ENCODE data around the gene CEBPA. TPM values are rescaled to one million over a fixed set of nuclear protein-coding genes. Genes with fewer than 3 reads are reported as not detected.

CEBPA gene
- total and polyA plus RNA-seq, 2 experiments from 2014 or later = 103 to 151 TPM

DNA sequence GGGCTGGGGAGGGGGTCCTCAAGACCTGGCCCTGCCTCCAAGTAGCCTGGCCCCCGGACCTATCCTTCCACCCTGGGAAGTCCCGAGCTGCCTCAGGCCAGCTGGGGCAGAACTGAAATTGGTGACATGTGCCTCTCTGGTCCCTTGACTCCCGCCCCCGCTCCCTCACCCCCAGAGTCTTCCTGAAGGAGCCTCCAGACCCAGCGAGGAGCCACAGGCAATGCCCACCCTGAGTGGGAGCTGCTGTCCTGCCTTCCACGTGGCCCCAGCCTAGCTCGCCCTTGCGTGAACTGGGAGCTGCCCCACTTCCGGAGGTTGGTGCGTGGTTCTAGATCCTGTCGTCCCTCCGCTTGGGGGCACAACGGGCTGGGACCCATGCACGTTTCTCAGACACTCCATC lies 34.6 kb downstream of the CEBPA start:
- TF ChIP-seq, protein P1, sequence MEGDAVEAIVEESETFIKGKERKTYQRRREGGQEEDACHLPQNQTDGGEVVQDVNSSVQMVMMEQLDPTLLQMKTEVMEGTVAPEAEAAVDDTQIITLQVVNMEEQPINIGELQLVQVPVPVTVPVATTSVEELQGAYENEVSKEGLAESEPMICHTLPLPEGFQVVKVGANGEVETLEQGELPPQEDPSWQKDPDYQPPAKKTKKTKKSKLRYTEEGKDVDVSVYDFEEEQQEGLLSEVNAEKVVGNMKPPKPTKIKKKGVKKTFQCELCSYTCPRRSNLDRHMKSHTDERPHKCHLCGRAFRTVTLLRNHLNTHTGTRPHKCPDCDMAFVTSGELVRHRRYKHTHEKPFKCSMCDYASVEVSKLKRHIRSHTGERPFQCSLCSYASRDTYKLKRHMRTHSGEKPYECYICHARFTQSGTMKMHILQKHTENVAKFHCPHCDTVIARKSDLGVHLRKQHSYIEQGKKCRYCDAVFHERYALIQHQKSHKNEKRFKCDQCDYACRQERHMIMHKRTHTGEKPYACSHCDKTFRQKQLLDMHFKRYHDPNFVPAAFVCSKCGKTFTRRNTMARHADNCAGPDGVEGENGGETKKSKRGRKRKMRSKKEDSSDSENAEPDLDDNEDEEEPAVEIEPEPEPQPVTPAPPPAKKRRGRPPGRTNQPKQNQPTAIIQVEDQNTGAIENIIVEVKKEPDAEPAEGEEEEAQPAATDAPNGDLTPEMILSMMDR (IDR thresholded peaks at IDR 0.05; ENCODE audit: poor library complexity) = no peak
- TF ChIP-seq EZH2phosphoT487 (IDR thresholded peaks at IDR 0.05; ENCODE audit: low read depth, severe bottlenecking, unreplicated experiment) = no peak
- TF ChIP-seq EZH2 (IDR thresholded peaks at IDR 0.05; ENCODE audit: borderline replicate concordance) = no peak
- Histone ChIP-seq H3K27me3 (no peaks in the 10 kb centered on the region), H2AFZ (no peak overlapping the region), H4K20me1 (ENCODE audit: insufficient read depth, poor library complexity, severe bottlenecking) (no peaks in the 10 kb centered on the region), H3K4me2 (no peak overlapping the region), H3K79me2 (no peaks in the 10 kb centered on the region), H3K4me1 (ENCODE audit: insufficient read depth) (no peaks in the 10 kb centered on the region), H3K36me3 (replicated peaks; ENCODE audit: insufficient read depth, low read depth) (no peaks in the 10 kb centered on the region), H3K4me3 (no peak overlapping the region), H3K9me3 (ENCODE audit: low read depth) (no peaks in the 10 kb centered on the region), H3K9me2 (replicated peaks; ENCODE audit: insufficient read depth) (no peaks in the 10 kb centered on the region), H3K27ac (no peak overlapping the region)
- 85% methylated on average over 14 of the region's 14 CpGs for WGBS (ENCODE audit: low lambda C conversion rate, missing lambda C conversion rate)
- no peak for DNase-seq (ENCODE audit: low spot score)

DNA sequence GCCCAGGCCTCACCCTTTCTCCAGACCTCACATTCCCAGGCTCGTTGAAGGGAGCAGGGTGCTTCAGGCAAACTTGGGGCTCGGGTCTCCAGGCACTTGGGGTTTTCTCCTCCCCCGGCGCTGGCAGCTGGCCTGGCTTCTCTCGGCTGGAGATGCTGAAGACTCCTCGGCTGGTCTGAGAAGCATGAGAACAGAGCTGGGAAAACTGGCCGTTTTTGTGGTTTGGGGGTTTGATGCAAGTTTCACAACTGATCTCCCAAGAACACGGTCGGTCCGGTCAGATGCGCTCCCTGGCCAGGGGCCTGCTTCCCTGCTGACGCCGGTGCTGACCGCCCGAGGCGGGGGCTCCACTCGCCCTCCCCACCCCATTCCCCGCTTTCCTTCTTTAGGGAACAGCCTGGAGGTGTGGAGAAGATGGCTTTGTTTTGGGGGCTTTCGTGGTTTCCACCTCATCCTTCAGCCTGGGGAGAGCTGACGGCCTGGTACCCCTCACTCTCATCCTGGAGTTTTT lies 35.3 kb downstream of the CEBPA start:
- no peak overlapping the region for H3K4me2 ChIP-seq
- no peaks in the 10 kb centered on the region for H4K20me1 ChIP-seq (ENCODE audit: insufficient read depth, poor library complexity, severe bottlenecking)
- no peak for TF ChIP-seq EZH2phosphoT487 (IDR thresholded peaks at IDR 0.05; ENCODE audit: low read depth, severe bottlenecking, unreplicated experiment)
- TF ChIP-seq, protein P1 (IDR thresholded peaks at IDR 0.05; ENCODE audit: poor library complexity) = no peak
- no peak for TF ChIP-seq EZH2 (IDR thresholded peaks at IDR 0.05; ENCODE audit: borderline replicate concordance)
- H3K27ac ChIP-seq = no peak overlapping the region
- H3K9me2 ChIP-seq (replicated peaks; ENCODE audit: insufficient read depth) = no peaks in the 10 kb centered on the region
- no peak overlapping the region for H2AFZ ChIP-seq
- WGBS (ENCODE audit: low lambda C conversion rate, missing lambda C conversion rate) = 89% methylated on average over 20 of the region's 20 CpGs
- no peak overlapping the region for H3K4me3 ChIP-seq
- H3K36me3 ChIP-seq (replicated peaks; ENCODE audit: insufficient read depth, low read depth) = no peaks in the 10 kb centered on the region
- DNase-seq (ENCODE audit: low spot score) = no peak
- no peaks in the 10 kb centered on the region for H3K4me1 ChIP-seq (ENCODE audit: insufficient read depth)
- no peaks in the 10 kb centered on the region for H3K27me3 ChIP-seq
- no peaks in the 10 kb centered on the region for H3K79me2 ChIP-seq
- no peaks in the 10 kb centered on the region for H3K9me3 ChIP-seq (ENCODE audit: low read depth)

DNA sequence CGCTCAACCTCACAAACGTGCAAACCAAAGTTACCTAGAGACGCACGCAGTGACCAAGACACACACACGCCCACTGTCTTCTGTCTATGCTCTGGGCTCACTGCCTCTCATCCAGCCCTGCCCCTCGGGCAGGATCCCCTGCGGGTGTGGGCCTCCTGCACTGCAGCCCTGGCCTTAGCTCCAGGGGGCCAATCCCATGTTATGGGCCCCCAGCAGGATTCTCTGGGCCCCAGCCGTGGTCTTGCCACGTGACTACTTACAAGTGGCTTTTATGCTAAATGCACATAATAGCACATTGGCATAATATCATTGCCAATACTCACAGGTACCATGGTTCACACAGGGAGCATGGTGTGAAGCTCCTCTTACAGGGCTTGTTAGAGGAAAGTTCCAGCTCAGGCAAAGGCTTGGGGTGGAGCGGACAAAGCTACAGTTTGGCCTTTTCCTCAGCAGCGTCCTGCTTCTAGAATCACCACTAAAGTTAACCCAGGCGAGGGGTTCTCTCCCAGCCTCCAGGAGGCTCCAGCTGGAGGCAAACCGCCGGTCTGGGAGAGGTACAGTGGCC lies 37.4 kb downstream of the CEBPA start:
- H2AFZ ChIP-seq = no peak overlapping the region
- no peaks in the 10 kb centered on the region for H3K9me3 ChIP-seq (ENCODE audit: low read depth)
- no peak for TF ChIP-seq EZH2phosphoT487 (IDR thresholded peaks at IDR 0.05; ENCODE audit: low read depth, severe bottlenecking, unreplicated experiment)
- TF ChIP-seq EZH2 (IDR thresholded peaks at IDR 0.05; ENCODE audit: borderline replicate concordance) = no peak
- TF ChIP-seq, protein P1 (IDR thresholded peaks at IDR 0.05; ENCODE audit: poor library complexity) = no peak
- H3K27me3 ChIP-seq = no peaks in the 10 kb centered on the region
- no peaks in the 10 kb centered on the region for H3K79me2 ChIP-seq
- no peaks in the 10 kb centered on the region for H3K4me1 ChIP-seq (ENCODE audit: insufficient read depth)
- H3K36me3 ChIP-seq (replicated peaks; ENCODE audit: insufficient read depth, low read depth) = no peaks in the 10 kb centered on the region
- H3K9me2 ChIP-seq (replicated peaks; ENCODE audit: insufficient read depth) = no peaks in the 10 kb centered on the region
- WGBS (ENCODE audit: low lambda C conversion rate, missing lambda C conversion rate) = 93% methylated on average over 14 of the region's 14 CpGs
- no peak for DNase-seq (ENCODE audit: low spot score)
- H3K4me2 ChIP-seq = no peak overlapping the region
- H4K20me1 ChIP-seq (ENCODE audit: insufficient read depth, poor library complexity, severe bottlenecking) = no peaks in the 10 kb centered on the region
- H3K4me3 ChIP-seq = no peak overlapping the region
- H3K27ac ChIP-seq = no peak overlapping the region

Measured in hepatocyte (in vitro differentiated cells).